HepG2 (cell line): ENCODE results near the gene KMT2E. TPM values are rescaled to one million over a fixed set of nuclear protein-coding genes. Genes with fewer than 3 reads are reported as not detected.

Source experiments
- ATAC-seq: fragments of 200-7000 bp; cut with Tn5 transposase; 3 replicates; pipeline ENCODE4 v1.9.1; 2020; ENCODE audit warnings: mild to moderate bottlenecking, moderate library complexity
- BruUV-seq: library from RNA; stranded (reverse); fragments of 400-500 nt; replicated peaks from 2 replicates; lab custom pipeline; 2021; lab: Mats Ljungman, UMichigan
- CTCF ChIA-PET: fragments of 300-600 bp; formaldehyde crosslinking; extraction: SDS; loops from one replicate; lab custom pipeline; 2021; ENCODE audit warnings: low total read pairs, inconsistent platforms, low intra/inter-chr PET ratio; lab: Yijun Ruan, JAX
- POLR2A ChIA-PET: fragments of 350-600 bp; sonication (Branson Sonifier 250); formaldehyde crosslinking; loops from one replicate; lab custom pipeline; 2020; ENCODE audit warnings: antibody characterized with exemption, inconsistent platforms; lab: Yijun Ruan, JAX
- DNase-seq: peaks from one replicate; pipeline ENCODE4 v3.0.0-alpha.2; 2015; ENCODE audit warnings: low spot score
- FAIRE-seq: peaks from 3 replicates; lab custom pipeline; 2011; peaks lifted over from hg19 to GRCh38; lab: Jason Lieb, UNC
- H2AFZ ChIP-seq: one replicate; pipeline ENCODE4 v1.6.1; 2011; ENCODE audit warnings: low read length, inconsistent platforms
- H3K27ac ChIP-seq: fragments of 300-600 bp; 3 replicates; pipeline ENCODE4 v1.8.0; 2011; ENCODE audit warnings: mixed run types, mild to moderate bottlenecking, mixed read lengths, low read length, inconsistent platforms; ENCODE audit not compliant: insufficient read depth; ENCODE audit errors: extremely low read length
- H3K27me3 ChIP-seq, 2 experiments: fragments of 200-600 bp in 1 of 2; 2 replicates in 1 of 2; 3 replicates in 1 of 2; pipeline versions ENCODE4 v1.6.0 to v1.8.0; 2011; ENCODE audit warnings: low read length in 2 of 2, mild to moderate bottlenecking in 2 of 2, moderate library complexity in 2 of 2, inconsistent platforms in 1 of 2; ENCODE audit not compliant: insufficient read depth in 2 of 2, control insufficient read depth in 1 of 2
- H3K36me3 ChIP-seq, 2 experiments: fragments of 200-600 bp in 1 of 2; replicated peaks in 1 of 2; 2 replicates in 1 of 2; 3 replicates in 1 of 2; pipeline versions ENCODE4 v1.5.1 to v1.8.0; 2011; ENCODE audit warnings: low read length in 2 of 2, inconsistent platforms in 1 of 2; ENCODE audit not compliant: insufficient read depth in 2 of 2, control insufficient read depth in 1 of 2
- H3K4me1 ChIP-seq: 2 replicates; pipeline ENCODE4 v1.5.1; 2012; ENCODE audit warnings: low read length, inconsistent platforms; ENCODE audit not compliant: insufficient read depth
- H3K4me2 ChIP-seq: 2 replicates; pipeline ENCODE4 v1.6.0; 2011; ENCODE audit warnings: low read depth, low read length, inconsistent platforms
- H3K4me3 ChIP-seq, 3 experiments: fragments of 200-600 bp in 1 of 3; sonication (generic), shearing (Covaris generic) in 1 of 3; replicated peaks in 1 of 3; 2 replicates each; pipeline ENCODE4 v1.5.1; 2011 to 2016; ENCODE audit warnings: low read length in 3 of 3, inconsistent platforms in 2 of 3, low read depth in 2 of 3, mild to moderate bottlenecking in 2 of 3, control low read depth in 1 of 3, mixed read lengths in 1 of 3; ENCODE audit not compliant: insufficient read depth in 1 of 3
- H3K79me2 ChIP-seq: one replicate; pipeline ENCODE4 v1.6.1; 2011; ENCODE audit warnings: low read length, inconsistent platforms; ENCODE audit not compliant: insufficient read depth
- H3K9ac ChIP-seq: 2 replicates; pipeline ENCODE4 v1.6.0; 2011; ENCODE audit warnings: mild to moderate bottlenecking, low read depth, low read length, inconsistent platforms; ENCODE audit not compliant: insufficient read depth
- H3K9me3 ChIP-seq: 2 replicates; pipeline ENCODE4 v1.5.1; 2012; ENCODE audit warnings: mild to moderate bottlenecking, low read length
- H4K20me1 ChIP-seq: 2 replicates; pipeline ENCODE4 v1.6.0; 2011; ENCODE audit warnings: inconsistent platforms, mild to moderate bottlenecking, low read length, moderate library complexity; ENCODE audit not compliant: insufficient read depth
- CBX1 ChIP-seq: IDR thresholded peaks from one replicate; pipeline ENCODE4 v1.6.1; 2016; ENCODE audit warnings: antibody characterized with exemption, low read depth
- IKZF1 ChIP-seq: fragments of 450-650 bp; IDR thresholded peaks from 2 replicates; pipeline ENCODE4 v1.7.1; 2016
- NFYB ChIP-seq: sonication (generic); formaldehyde crosslinking; IDR thresholded peaks from 2 replicates; pipeline ENCODE4 v1.4.0; 2020; ENCODE audit warnings: missing genetic modification reagents
- NR1H2 ChIP-seq: sonication (generic); formaldehyde crosslinking; IDR thresholded peaks from 2 replicates; pipeline ENCODE4 v1.8.1; 2022; ENCODE audit warnings: low read depth, missing genetic modification reagents, borderline replicate concordance
- PCBP1 ChIP-seq: fragments of 200-400 bp; formaldehyde crosslinking; IDR thresholded peaks from 2 replicates; pipeline ENCODE4 v1.6.1; 2017; ENCODE audit warnings: mild to moderate bottlenecking, low read depth, low read length, borderline replicate concordance
- PITX1 ChIP-seq: sonication (generic); formaldehyde crosslinking; IDR thresholded peaks from 2 replicates; pipeline ENCODE4 v1.5.1; 2020; ENCODE audit warnings: mild to moderate bottlenecking, missing genetic modification reagents
- RBFOX2 ChIP-seq: fragments of 200-400 bp; formaldehyde crosslinking; IDR thresholded peaks from 2 replicates; pipeline ENCODE4 v1.6.1; 2017; ENCODE audit warnings: low read depth, mild to moderate bottlenecking, low read length
- RBM39 ChIP-seq: fragments of 200-400 bp; formaldehyde crosslinking; IDR thresholded peaks from one replicate; pipeline ENCODE4 v1.6.1; 2018; ENCODE audit warnings: antibody characterized with exemption, mild to moderate bottlenecking, low read depth, low read length; ENCODE audit not compliant: poor library complexity, severe bottlenecking
- RNF2 ChIP-seq: fragments of 450-650 bp; conservative IDR thresholded peaks from 2 replicates; pipeline ENCODE4 v1.6.1; 2016; ENCODE audit warnings: low read depth
- SMAD9 ChIP-seq: sonication (generic); formaldehyde crosslinking; IDR thresholded peaks from 2 replicates; pipeline ENCODE4 v1.5.1; 2020; ENCODE audit warnings: mild to moderate bottlenecking, missing genetic modification reagents
- TEAD3 ChIP-seq: optimal IDR thresholded peaks from 2 replicates; pipeline ENCODE3; 2016; ENCODE audit warnings: borderline replicate concordance
- ZNF101 ChIP-seq: sonication (generic); formaldehyde crosslinking; IDR thresholded peaks from 2 replicates; pipeline ENCODE4 v1.4.0; 2020; ENCODE audit warnings: mild to moderate bottlenecking, low read depth, missing genetic modification reagents, borderline replicate concordance
- ZNF546 ChIP-seq: sonication (generic); formaldehyde crosslinking; conservative IDR thresholded peaks from 2 replicates; pipeline ENCODE4 v1.8.1; 2023; ENCODE audit warnings: mild to moderate bottlenecking, missing genetic modification reagents
- WGBS: methylation state at CpG from one replicate; pipeline ENCODE4 v1.1.6; 2017; ENCODE audit warnings: low lambda C conversion rate; 5-methylcytosine and 5-hydroxymethylcytosine counted together
- in situ Hi-C: cut with HindIII; loops from 2 replicates; pipeline ENCODE4 v1.10.0; 2017; ENCODE audit warnings: low pct_unique_long_range_greater_than_20kb; ENCODE audit not compliant: extremely low pct_ligation_motif_present
- intact Hi-C: fragments of 100-400 bp; cut with micrococcal nuclease; formaldehyde crosslinking; loops from one replicate; pipeline ENCODE4 v1.10.0; 2022; ENCODE audit not compliant: unreplicated experiment
- polyA plus RNA-seq, 8 experiments: library from polyadenylated mRNA; depleted of rRNA in 3 of 8; stranded (reverse) in 7 of 8; unstranded in 1 of 8; fragments of >200 nt; fragmentation: Illumina TruSeq in 4 of 8; extraction: Trizol in 4 of 8; gene quantifications; 2 replicates each; pipeline versions ENCODE4 v1.2.1 to v1.2.3, GENCODE V29; 2011 to 2016; ENCODE audit warnings: low read depth in 4 of 8, missing spikeins in 1 of 8, mixed read lengths in 1 of 8; ENCODE audit not compliant: insufficient read depth in 1 of 8
- total RNA-seq, 5 experiments: library from RNA; depleted of rRNA; stranded (reverse); fragments of >200 nt; fragmentation: Illumina TruSeq; extraction: Trizol; gene quantifications; 2 replicates each; pipeline ENCODE4 v1.2.3, GENCODE V29; 2016; ENCODE audit warnings: low read depth in 1 of 5
- TF ChIP-seq, protein P1 (sequence below): IDR thresholded peaks from 2 replicates; pipeline ENCODE4 v1.6.1; 2016; ENCODE audit warnings: mild to moderate bottlenecking
- TF ChIP-seq, protein P2 (sequence below): sonication (generic); formaldehyde crosslinking; IDR thresholded peaks from 2 replicates; pipeline ENCODE4 v1.5.1; 2020; ENCODE audit warnings: missing genetic modification reagents, mild to moderate bottlenecking, borderline replicate concordance
- TF ChIP-seq, protein P3 (sequence below): IDR thresholded peaks from 2 replicates; pipeline ENCODE4 v1.6.1; 2016; ENCODE audit warnings: missing compliant biosample characterization, missing genetic modification reagents, borderline replicate concordance

Gene KMT2E
- total and polyA plus RNA-seq, 2 of the 13 experiments (the other 11 are each of a cell fraction or from before 2014, with no cell fraction given) = 6.3 to 24.4 TPM

DNA sequence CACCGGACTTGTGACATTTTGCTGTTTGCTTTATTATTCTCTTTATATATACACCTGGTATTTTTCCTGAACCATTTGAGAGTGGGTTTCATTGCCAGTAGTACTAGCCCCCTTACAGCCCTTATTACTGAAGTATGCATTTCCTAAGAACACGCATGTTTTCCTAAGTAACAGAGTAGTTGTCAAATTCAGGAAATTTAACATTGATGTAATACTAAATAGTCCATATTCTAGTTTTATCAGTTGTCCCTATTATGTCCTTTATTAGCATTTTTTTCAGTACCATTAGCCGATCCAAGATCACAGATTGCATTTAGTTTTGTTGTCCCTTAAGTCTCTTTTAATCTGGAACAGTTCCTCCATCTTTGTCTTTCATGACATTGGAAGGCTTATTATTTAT is 8.0 kb downstream of the KMT2E start:
- no peak overlapping the region for H3K9ac ChIP-seq
- H3K27ac ChIP-seq = no peak overlapping the region
- in situ Hi-C loops (no loop called here), intact Hi-C loops (loop anchor here (2.0 kb wide), 1 partner anchor 17 kb away; no protein-coding TSS in a partner anchor)
- peaks cover 99% of the 10 kb centered on the region for H3K79me2 ChIP-seq
- peaks cover 61% of the 10 kb centered on the region for H3K4me1 ChIP-seq
- CTCF ChIA-PET = no interaction called here
- H3K9me3 ChIP-seq = no peaks in the 10 kb centered on the region
- no peak overlapping the region for H2AFZ ChIP-seq
- BruUV-seq = no TSS peak
- DNase-seq = no peak
- H3K4me3 ChIP-seq = no peak overlapping the region
- TF ChIP-seq ZNF546 (CRISPR knock-in tag) (no peak), RBM39 (no peak), RNF2 (no peak), PITX1 (no peak), RBFOX2 (0 out of 2 replicates have a peak, but pooled peaks have one; percentile 11)
- TF ChIP-seq, protein P1, sequence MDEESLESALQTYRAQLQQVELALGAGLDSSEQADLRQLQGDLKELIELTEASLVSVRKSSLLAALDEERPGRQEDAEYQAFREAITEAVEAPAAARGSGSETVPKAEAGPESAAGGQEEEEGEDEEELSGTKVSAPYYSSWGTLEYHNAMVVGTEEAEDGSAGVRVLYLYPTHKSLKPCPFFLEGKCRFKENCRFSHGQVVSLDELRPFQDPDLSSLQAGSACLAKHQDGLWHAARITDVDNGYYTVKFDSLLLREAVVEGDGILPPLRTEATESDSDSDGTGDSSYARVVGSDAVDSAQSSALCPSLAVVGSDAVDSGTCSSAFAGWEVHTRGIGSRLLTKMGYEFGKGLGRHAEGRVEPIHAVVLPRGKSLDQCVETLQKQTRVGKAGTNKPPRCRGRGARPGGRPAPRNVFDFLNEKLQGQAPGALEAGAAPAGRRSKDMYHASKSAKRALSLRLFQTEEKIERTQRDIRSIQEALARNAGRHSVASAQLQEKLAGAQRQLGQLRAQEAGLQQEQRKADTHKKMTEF (CRISPR knock-in tag) = no peak
- POLR2A ChIA-PET = interaction anchor here (0.8 kb wide), 1 partner anchor 9 kb away, joined by 3 read pairs; no protein-coding TSS in a partner anchor
- no peaks in the 10 kb centered on the region; a peak in 1 of 5 replicates for H3K36me3 ChIP-seq
- no peak for ATAC-seq
- no peak overlapping the region for H3K4me2 ChIP-seq
- H3K27me3 ChIP-seq = no peaks in the 10 kb centered on the region
- H4K20me1 ChIP-seq = peaks cover 93% of the 10 kb centered on the region
- 93% methylated on average over 3 of the region's 3 CpGs for WGBS
- FAIRE-seq = no peak

DNA sequence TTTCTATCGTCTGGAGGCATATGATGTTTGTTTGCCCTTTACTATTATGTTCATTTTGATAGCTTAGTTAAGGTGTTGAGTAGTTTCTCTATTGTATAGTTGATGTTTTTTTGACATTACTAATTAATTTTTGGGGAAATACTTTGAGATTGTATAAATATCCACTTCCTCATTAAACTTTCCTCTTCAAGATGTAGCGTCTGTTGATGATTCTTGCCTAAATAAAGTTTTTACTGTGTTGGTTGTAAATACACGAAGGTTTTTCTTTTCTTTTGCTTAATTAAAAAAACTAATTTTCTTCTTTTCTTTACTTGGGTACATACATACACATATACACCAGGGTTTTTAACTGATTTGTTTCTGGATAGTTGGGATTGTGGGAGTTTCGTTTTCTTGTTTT is 8.5 kb downstream of the KMT2E start:
- Histone ChIP-seq H3K79me2 (peaks cover 99% of the 10 kb centered on the region), H4K20me1 (peaks cover 92% of the 10 kb centered on the region), H3K4me3 (no peak overlapping the region), H3K27me3 (no peaks in the 10 kb centered on the region), H3K4me2 (no peak overlapping the region), H3K9me3 (no peaks in the 10 kb centered on the region), H3K9ac (no peak overlapping the region), H3K36me3 (no peaks in the 10 kb centered on the region; a peak in 1 of 5 replicates), H3K4me1 (peaks cover 56% of the 10 kb centered on the region), H3K27ac (no peak overlapping the region), H2AFZ (no peak overlapping the region)
- ChIA-PET POLR2A (interaction anchor here (0.7 to 0.8 kb wide), 2 partner anchors 9 to 10 kb away, joined by 3 to 4 read pairs; no protein-coding TSS in a partner anchor), CTCF (no interaction called here)
- in situ Hi-C loops = no loop called here
- WGBS = 96% methylated on average over 4 of the region's 4 CpGs
- DNase-seq = no peak
- BruUV-seq = no TSS peak
- ATAC-seq = no peak
- intact Hi-C loops = no loop called here
- no peak for FAIRE-seq
- TF ChIP-seq NFYB (CRISPR knock-in tag) (no peak), NR1H2 (CRISPR knock-in tag) (no peak), PCBP1 (no peak), CBX1 (no peak), SMAD9 (no peak), ZNF101 (CRISPR knock-in tag) (no peak), TEAD3 (CRISPR knock-in tag) (no peak), IKZF1 (no peak)
- TF ChIP-seq, protein P2, sequence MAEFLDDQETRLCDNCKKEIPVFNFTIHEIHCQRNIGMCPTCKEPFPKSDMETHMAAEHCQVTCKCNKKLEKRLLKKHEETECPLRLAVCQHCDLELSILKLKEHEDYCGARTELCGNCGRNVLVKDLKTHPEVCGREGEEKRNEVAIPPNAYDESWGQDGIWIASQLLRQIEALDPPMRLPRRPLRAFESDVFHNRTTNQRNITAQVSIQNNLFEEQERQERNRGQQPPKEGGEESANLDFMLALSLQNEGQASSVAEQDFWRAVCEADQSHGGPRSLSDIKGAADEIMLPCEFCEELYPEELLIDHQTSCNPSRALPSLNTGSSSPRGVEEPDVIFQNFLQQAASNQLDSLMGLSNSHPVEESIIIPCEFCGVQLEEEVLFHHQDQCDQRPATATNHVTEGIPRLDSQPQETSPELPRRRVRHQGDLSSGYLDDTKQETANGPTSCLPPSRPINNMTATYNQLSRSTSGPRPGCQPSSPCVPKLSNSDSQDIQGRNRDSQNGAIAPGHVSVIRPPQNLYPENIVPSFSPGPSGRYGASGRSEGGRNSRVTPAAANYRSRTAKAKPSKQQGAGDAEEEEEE = no peak
- TF ChIP-seq, protein P3, sequence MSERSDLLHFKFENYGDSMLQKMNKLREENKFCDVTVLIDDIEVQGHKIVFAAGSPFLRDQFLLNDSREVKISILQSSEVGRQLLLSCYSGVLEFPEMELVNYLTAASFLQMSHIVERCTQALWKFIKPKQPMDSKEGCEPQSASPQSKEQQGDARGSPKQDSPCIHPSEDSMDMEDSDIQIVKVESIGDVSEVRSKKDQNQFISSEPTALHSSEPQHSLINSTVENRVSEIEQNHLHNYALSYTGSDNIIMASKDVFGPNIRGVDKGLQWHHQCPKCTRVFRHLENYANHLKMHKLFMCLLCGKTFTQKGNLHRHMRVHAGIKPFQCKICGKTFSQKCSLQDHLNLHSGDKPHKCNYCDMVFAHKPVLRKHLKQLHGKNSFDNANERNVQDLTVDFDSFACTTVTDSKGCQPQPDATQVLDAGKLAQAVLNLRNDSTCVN (CRISPR knock-in tag) = no peak
